ENCODE measurements around the gene BRD2.

DNA sequence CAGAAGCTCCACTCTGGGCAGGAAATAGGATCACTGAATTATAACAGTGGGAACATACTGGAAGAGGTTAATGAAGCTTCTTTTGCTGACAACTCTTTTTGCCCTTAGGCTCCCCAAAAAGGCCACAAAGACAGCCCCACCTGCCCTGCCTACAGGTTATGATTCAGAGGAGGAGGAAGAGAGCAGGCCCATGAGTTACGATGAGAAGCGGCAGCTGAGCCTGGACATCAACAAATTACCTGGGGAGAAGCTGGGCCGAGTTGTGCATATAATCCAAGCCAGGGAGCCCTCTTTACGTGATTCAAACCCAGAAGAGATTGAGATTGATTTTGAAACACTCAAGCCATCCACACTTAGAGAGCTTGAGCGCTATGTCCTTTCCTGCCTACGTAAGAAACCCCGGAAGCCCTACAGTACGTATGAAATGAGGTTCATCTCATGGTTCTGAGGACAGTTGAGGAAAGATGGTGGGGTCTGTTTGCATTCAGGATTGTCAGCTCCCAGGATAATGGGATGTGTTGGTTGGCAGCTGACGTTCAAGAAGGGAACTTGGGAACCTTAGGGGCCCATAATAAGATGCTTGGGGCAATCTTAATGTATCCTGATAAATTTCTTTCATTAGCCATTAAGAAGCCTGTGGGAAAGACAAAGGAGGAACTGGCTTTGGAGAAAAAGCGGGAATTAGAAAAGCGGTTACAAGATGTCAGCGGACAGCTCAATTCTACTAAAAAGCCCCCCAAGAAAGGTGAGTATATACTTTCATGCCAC lies 11.5 kb downstream of the BRD2 start:
- TF ChIP-seq ZNF274 (IDR thresholded peaks at IDR 0.05; ENCODE audit: low read depth, low read length) (no peak), SUZ12 (IDR thresholded peaks at IDR 0.05; ENCODE audit: extremely low read depth, insufficient read depth, insufficient read length) (no peak), YY1 (IDR thresholded peaks at IDR 0.05; ENCODE audit: insufficient read depth, insufficient read length) (no peak)

Data from NT2/D1 (cell line).